H9 (cell line): ENCODE data around the gene SS18L1. TPM values are rescaled to one million over a fixed set of nuclear protein-coding genes. Genes with fewer than 3 reads are reported as not detected.

ENCODE experiments used
- DNase-seq: peaks from one replicate; pipeline ENCODE4 v3.0.0-alpha.2; 2017
- H2AFZ ChIP-seq: one replicate; pipeline ENCODE4 v1.6.1; 2013; ENCODE audit warnings: mild to moderate bottlenecking, low read length, control low read depth, moderate library complexity
- H2AK5ac ChIP-seq: 2 replicates; pipeline ENCODE4 v1.6.1; 2013; ENCODE audit warnings: low read length, control low read depth, mixed read lengths; ENCODE audit not compliant: insufficient read length
- H2BK120ac ChIP-seq: one replicate; pipeline ENCODE4 v1.6.1; 2013; ENCODE audit warnings: low read depth, mild to moderate bottlenecking, low read length, control low read depth, inconsistent platforms; ENCODE audit not compliant: poor library complexity, severe bottlenecking
- H2BK12ac ChIP-seq: 2 replicates; pipeline ENCODE4 v1.6.1; 2013; ENCODE audit warnings: low read length, control low read depth, mixed read lengths, low read depth; ENCODE audit not compliant: insufficient read length
- H2BK15ac ChIP-seq: 2 replicates; pipeline ENCODE4 v1.6.1; 2013; ENCODE audit warnings: low read depth, low read length, control low read depth
- H2BK20ac ChIP-seq: one replicate; pipeline ENCODE4 v1.6.1; 2013; ENCODE audit warnings: low read depth, mild to moderate bottlenecking, low read length, control low read depth, inconsistent platforms; ENCODE audit not compliant: poor library complexity, severe bottlenecking
- H2BK5ac ChIP-seq: 2 replicates; pipeline ENCODE4 v1.6.1; 2013; ENCODE audit warnings: low read length, control low read depth, mixed read lengths; ENCODE audit not compliant: insufficient read length
- H3K14ac ChIP-seq: 2 replicates; pipeline ENCODE4 v1.6.1; 2013; ENCODE audit warnings: low read length, control low read depth; ENCODE audit not compliant: insufficient read depth
- H3K18ac ChIP-seq: 2 replicates; pipeline ENCODE4 v1.6.1; 2013; ENCODE audit warnings: low read depth, mild to moderate bottlenecking, mixed read lengths, low read length, control low read depth; ENCODE audit not compliant: insufficient read length
- H3K23ac ChIP-seq: 2 replicates; pipeline ENCODE4 v1.6.1; 2013; ENCODE audit warnings: low read length, control low read depth, mixed read lengths, low read depth; ENCODE audit not compliant: insufficient read length
- H3K23me2 ChIP-seq: 2 replicates; pipeline ENCODE4 v1.6.1; 2013; ENCODE audit warnings: low read depth, mild to moderate bottlenecking, mixed read lengths, low read length, control low read depth; ENCODE audit not compliant: insufficient read length, poor library complexity, severe bottlenecking
- H3K27ac ChIP-seq: 2 replicates; pipeline ENCODE4 v1.5.1; 2013; ENCODE audit warnings: low read length, control low read depth, mixed read lengths, low read depth; ENCODE audit not compliant: insufficient read length
- H3K27me3 ChIP-seq: 2 replicates; pipeline ENCODE4 v1.6.1; 2013; ENCODE audit warnings: low read length, control low read depth, inconsistent platforms; ENCODE audit not compliant: insufficient read depth
- H3K4ac ChIP-seq: 2 replicates; pipeline ENCODE4 v1.6.1; 2013; ENCODE audit warnings: low read depth, mild to moderate bottlenecking, control low read depth, inconsistent platforms, low read length, moderate library complexity
- H3K4me1 ChIP-seq: 2 replicates; pipeline ENCODE4 v1.6.1; 2013; ENCODE audit warnings: low read length, control low read depth, inconsistent platforms; ENCODE audit not compliant: insufficient read depth
- H3K4me2 ChIP-seq: 2 replicates; pipeline ENCODE4 v1.6.1; 2013; ENCODE audit warnings: low read length, control low read depth, mixed read lengths; ENCODE audit not compliant: insufficient read length, insufficient read depth
- H3K56ac ChIP-seq: 2 replicates; pipeline ENCODE4 v1.6.1; 2013; ENCODE audit warnings: low read depth, mild to moderate bottlenecking, mixed read lengths, low read length, control low read depth; ENCODE audit not compliant: insufficient read length
- H3K79me1 ChIP-seq: 2 replicates; pipeline ENCODE4 v1.6.1; 2013; ENCODE audit warnings: low read depth, mild to moderate bottlenecking, moderate library complexity, low read length, control low read depth, inconsistent platforms; ENCODE audit not compliant: insufficient read depth, poor library complexity, severe bottlenecking
- H3K79me2 ChIP-seq: 2 replicates; pipeline ENCODE4 v1.6.1; 2013; ENCODE audit warnings: low read length, control low read depth, inconsistent platforms; ENCODE audit not compliant: insufficient read depth
- H3K9ac ChIP-seq: 2 replicates; pipeline ENCODE4 v1.6.1; 2013; ENCODE audit warnings: low read length, control low read depth, mixed read lengths; ENCODE audit not compliant: insufficient read length; ENCODE audit errors: extremely low read depth
- H3K9me3 ChIP-seq: one replicate; pipeline ENCODE4 v1.6.1; 2013; ENCODE audit warnings: low read depth, low read length, inconsistent platforms; ENCODE audit not compliant: control insufficient read depth
- H3T11ph ChIP-seq: one replicate; pipeline ENCODE4 v1.6.1; 2013; ENCODE audit warnings: mild to moderate bottlenecking, low read length, control low read depth, inconsistent platforms
- H4K20me1 ChIP-seq: one replicate; pipeline ENCODE4 v1.6.1; 2013; ENCODE audit not compliant: control insufficient read depth, insufficient read length, insufficient read depth
- H4K5ac ChIP-seq: 2 replicates; pipeline ENCODE4 v1.6.1; 2013; ENCODE audit warnings: low read depth, mild to moderate bottlenecking, mixed read lengths, low read length, control low read depth; ENCODE audit not compliant: insufficient read length
- H4K8ac ChIP-seq: replicated peaks from 2 replicates; pipeline ENCODE4 v1.6.1; 2013; ENCODE audit warnings: low read length, control low read depth, mixed read lengths, low read depth; ENCODE audit not compliant: insufficient read length
- H4K91ac ChIP-seq: 2 replicates; pipeline ENCODE4 v1.6.1; 2013; ENCODE audit warnings: low read depth, mild to moderate bottlenecking, moderate library complexity, mixed read lengths, low read length, control low read depth; ENCODE audit not compliant: insufficient read length
- H3K27ac Mint-ChIP-seq, 3 experiments: 2 replicates in 2 of 3; 3 replicates in 1 of 3; pipeline ENCODE4 v1.8.0; 2020 to 2021; ENCODE audit warnings: mixed read lengths in 3 of 3, mild to moderate bottlenecking in 1 of 3, moderate library complexity in 1 of 3
- H3K27me3 Mint-ChIP-seq: 2 replicates; pipeline ENCODE4 v1.8.0; 2021; ENCODE audit warnings: low read depth, mild to moderate bottlenecking, moderate library complexity, mixed read lengths
- H3K36me3 Mint-ChIP-seq, 3 experiments: 2 replicates in 2 of 3; 3 replicates in 1 of 3; pipeline ENCODE4 v1.8.0; 2020 to 2021; ENCODE audit warnings: low read depth in 3 of 3, mixed read lengths in 3 of 3; ENCODE audit not compliant: insufficient read depth in 1 of 3
- H3K4me1 Mint-ChIP-seq, 2 experiments: 2 replicates each; pipeline ENCODE4 v1.8.0; 2020; ENCODE audit warnings: mixed read lengths in 2 of 2
- H3K4me3 Mint-ChIP-seq, 2 experiments: 2 replicates in 1 of 2; 3 replicates in 1 of 2; pipeline ENCODE4 v1.8.0; 2020 to 2021; ENCODE audit warnings: mild to moderate bottlenecking in 2 of 2, mixed read lengths in 2 of 2, moderate library complexity in 1 of 2
- H3K9me3 Mint-ChIP-seq, 2 experiments: 2 replicates in 1 of 2; 3 replicates in 1 of 2; pipeline ENCODE4 v1.8.0; 2020; ENCODE audit warnings: mild to moderate bottlenecking in 2 of 2, mixed read lengths in 2 of 2, moderate library complexity in 1 of 2
- WGBS: extraction: QIAGEN DNeasy Blood & Tissue Kit; methylation state at CpG from one replicate; pipeline ENCODE4 v1.1.7; 2013; ENCODE audit warnings: missing lambda C conversion rate, low lambda C conversion rate, mixed read lengths; ENCODE audit not compliant: insufficient read length; ENCODE audit errors: extremely low coverage; 5-methylcytosine and 5-hydroxymethylcytosine counted together
- total RNA-seq: library from RNA; stranded (reverse); gene quantifications from 2 replicates; pipeline ENCODE4 v1.2.1, GENCODE V29; 2021
- TF ChIP-seq, protein P1 (sequence below): fragments of 200-600 bp; sonication (generic); conservative IDR thresholded peaks from 3 replicates; pipeline ENCODE4 v1.8.0; 2021; ENCODE audit warnings: antibody characterized with exemption, mild to moderate bottlenecking

Gene SS18L1
- total RNA-seq, 1 experiment from 2014 or later, result 22.2 TPM

DNA sequence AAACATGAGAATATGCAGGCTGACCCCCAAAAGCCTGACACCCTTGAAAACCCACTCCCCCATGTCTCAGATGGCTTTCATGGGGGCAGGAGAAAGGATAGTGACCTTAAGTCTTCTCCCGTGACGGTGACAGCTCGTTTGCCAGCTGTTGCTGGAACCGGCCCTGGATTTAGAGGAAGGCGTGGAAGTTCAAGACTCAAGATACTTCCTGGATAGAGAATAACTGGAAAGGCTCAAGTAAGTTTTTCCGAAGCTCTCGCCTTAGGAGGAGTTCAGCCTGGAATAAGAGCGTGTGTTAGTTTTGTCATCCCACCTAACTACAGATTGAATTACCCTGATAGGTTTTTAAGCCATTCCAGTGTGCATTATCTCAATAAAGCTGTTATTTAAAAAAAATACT, 27.7 kb downstream of the SS18L1 start:
- Histone ChIP-seq H3K56ac (no peak overlapping the region), H3K27me3 (no peaks in the 10 kb centered on the region), H3K27ac (no peak overlapping the region), H3K79me1 (no peaks in the 10 kb centered on the region), H3K14ac (no peak overlapping the region), H3K23ac (no peak overlapping the region), H4K20me1 (no peaks in the 10 kb centered on the region), H3K23me2 (no peaks in the 10 kb centered on the region), H3K9ac (no peak overlapping the region), H2BK12ac (no peak overlapping the region), H2AK5ac (no peak overlapping the region), H3K9me3 (no peaks in the 10 kb centered on the region), H4K8ac (no peak overlapping the region), H3K79me2 (no peaks in the 10 kb centered on the region), H3K4me2 (no peak overlapping the region), H4K91ac (no peak overlapping the region), H3T11ph (no peak overlapping the region), H3K4ac (no peak overlapping the region), H4K5ac (no peak overlapping the region), H3K4me1 (no peaks in the 10 kb centered on the region), H2BK120ac (no peak overlapping the region), H2BK20ac (no peak overlapping the region), H3K18ac (no peak overlapping the region), H2BK15ac (no peak overlapping the region), H2BK5ac (no peak overlapping the region), H2AFZ (no peak overlapping the region)
- Mint-ChIP-seq H3K36me3 (peaks cover 11 to 44% (median 36%) of the 10 kb centered on the region in 3 experiments), H3K9me3 (no peaks in the 10 kb centered on the region), H3K4me1 (no peaks in the 10 kb centered on the region), H3K27me3 (no peaks in the 10 kb centered on the region; the same call in 1 of the 2 replicates), H3K4me3 (no peak overlapping the region), H3K27ac (peak overlapping the region in 2 of 3 experiments; percentile 24 to 26; a peak in 3 of 7 replicates)
- TF ChIP-seq, protein P1, sequence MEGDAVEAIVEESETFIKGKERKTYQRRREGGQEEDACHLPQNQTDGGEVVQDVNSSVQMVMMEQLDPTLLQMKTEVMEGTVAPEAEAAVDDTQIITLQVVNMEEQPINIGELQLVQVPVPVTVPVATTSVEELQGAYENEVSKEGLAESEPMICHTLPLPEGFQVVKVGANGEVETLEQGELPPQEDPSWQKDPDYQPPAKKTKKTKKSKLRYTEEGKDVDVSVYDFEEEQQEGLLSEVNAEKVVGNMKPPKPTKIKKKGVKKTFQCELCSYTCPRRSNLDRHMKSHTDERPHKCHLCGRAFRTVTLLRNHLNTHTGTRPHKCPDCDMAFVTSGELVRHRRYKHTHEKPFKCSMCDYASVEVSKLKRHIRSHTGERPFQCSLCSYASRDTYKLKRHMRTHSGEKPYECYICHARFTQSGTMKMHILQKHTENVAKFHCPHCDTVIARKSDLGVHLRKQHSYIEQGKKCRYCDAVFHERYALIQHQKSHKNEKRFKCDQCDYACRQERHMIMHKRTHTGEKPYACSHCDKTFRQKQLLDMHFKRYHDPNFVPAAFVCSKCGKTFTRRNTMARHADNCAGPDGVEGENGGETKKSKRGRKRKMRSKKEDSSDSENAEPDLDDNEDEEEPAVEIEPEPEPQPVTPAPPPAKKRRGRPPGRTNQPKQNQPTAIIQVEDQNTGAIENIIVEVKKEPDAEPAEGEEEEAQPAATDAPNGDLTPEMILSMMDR, result no peak
- WGBS, result no CpG with 5 or more reads among the region's 8 CpGs
- DNase-seq, result no peak
